OCI-LY1 (cell line): ENCODE measurements around the gene CDC42EP3.
A peak's percentile ranks its signal among the peaks of the same experiment; 100 is the strongest.

Experiments used
- H2AFZ ChIP-seq: fragments of 200-600 bp; sonication (generic), shearing (Covaris generic); 2 replicates; pipeline ENCODE4 v1.6.0; 2014; ENCODE audit warnings: antibody characterized with exemption, mild to moderate bottlenecking, low read length
- H3F3A ChIP-seq: fragments of 200-600 bp; sonication (generic), shearing (Covaris generic); 2 replicates; pipeline ENCODE4 v1.6.0; 2014; ENCODE audit warnings: mild to moderate bottlenecking, antibody characterized with exemption, low read length, moderate library complexity; ENCODE audit not compliant: insufficient read depth
- H3K27ac ChIP-seq: fragments of 200-600 bp; sonication (generic); 2 replicates; pipeline ENCODE4 v1.5.1; 2014; ENCODE audit warnings: low read length, mixed run types, mild to moderate bottlenecking, low read depth; ENCODE audit not compliant: poor library complexity, severe bottlenecking
- H3K27me3 ChIP-seq: fragments of 200-600 bp; sonication (generic); 2 replicates; pipeline ENCODE4 v1.6.0; 2014; ENCODE audit warnings: antibody characterized with exemption, mild to moderate bottlenecking, low read length, moderate library complexity; ENCODE audit not compliant: insufficient read depth
- H3K36me3 ChIP-seq: fragments of 200-600 bp; sonication (generic); 2 replicates; pipeline ENCODE4 v1.6.1; 2014; ENCODE audit warnings: mild to moderate bottlenecking, antibody characterized with exemption, low read length, moderate library complexity, mixed read lengths; ENCODE audit not compliant: insufficient read depth
- H3K4me1 ChIP-seq: fragments of 200-600 bp; sonication (generic); 2 replicates; pipeline ENCODE4 v1.5.1; 2014; ENCODE audit warnings: mild to moderate bottlenecking, low read length, moderate library complexity; ENCODE audit not compliant: insufficient read depth, severe bottlenecking
- H3K4me2 ChIP-seq: fragments of 200-600 bp; sonication (generic), shearing (Covaris generic); 2 replicates; pipeline ENCODE4 v1.6.1; 2014; ENCODE audit warnings: low read length
- H3K4me3 ChIP-seq: fragments of 200-600 bp; sonication (generic); 2 replicates; pipeline ENCODE4 v1.5.1; 2014; ENCODE audit warnings: low read length, low read depth, mild to moderate bottlenecking, mixed read lengths; ENCODE audit not compliant: poor library complexity, severe bottlenecking
- H3K79me2 ChIP-seq: fragments of 200-600 bp; shearing (Covaris generic); 2 replicates; pipeline ENCODE4 v1.6.1; 2016; ENCODE audit warnings: mixed run types, low read length, mixed read lengths; ENCODE audit not compliant: insufficient read depth
- H3K9ac ChIP-seq: fragments of 200-600 bp; sonication (generic), shearing (Covaris generic); 2 replicates; pipeline ENCODE4 v1.6.1; 2014; ENCODE audit warnings: mild to moderate bottlenecking, low read length, mixed read lengths
- H3K9me2 ChIP-seq: fragments of 200-600 bp; sonication (generic), shearing (Covaris generic); 2 replicates; pipeline ENCODE4 v1.6.1; 2014; ENCODE audit warnings: low read depth, mild to moderate bottlenecking, low read length, mixed read lengths
- H3K9me3 ChIP-seq: fragments of 200-600 bp; shearing (Covaris generic); 2 replicates; pipeline ENCODE4 v1.6.1; 2014; ENCODE audit warnings: low read length, mixed read lengths
- H4K20me1 ChIP-seq: fragments of 200-600 bp; sonication (generic), shearing (Covaris generic); 2 replicates; pipeline ENCODE4 v1.6.0; 2016; ENCODE audit warnings: mild to moderate bottlenecking, low read length; ENCODE audit not compliant: insufficient read depth
- EZH2 ChIP-seq: fragments of 200-600 bp; sonication (generic), shearing (Covaris generic); IDR thresholded peaks from 2 replicates; pipeline ENCODE4 v1.8.0; 2017; ENCODE audit warnings: borderline replicate concordance, mixed run types, mild to moderate bottlenecking, antibody characterized with exemption, low read length, moderate library complexity, mixed read lengths
- TF ChIP-seq, protein P1 (sequence below): fragments of 200-600 bp; sonication (generic), shearing (Covaris generic); IDR thresholded peaks from 2 replicates; pipeline ENCODE4 v1.5.1; 2017; ENCODE audit warnings: mild to moderate bottlenecking, antibody characterized with exemption, low read length, moderate library complexity, mixed read lengths

The CDC42EP3 gene

GRCh38 chr2:37652199-37652640 lies 19.2 kb downstream of the CDC42EP3 start:
- Histone ChIP-seq H3K9me2 (no peaks in the 10 kb centered on the region), H3F3A (no peaks in the 10 kb centered on the region), H3K79me2 (no peaks in the 10 kb centered on the region), H3K4me2 (peak overlapping the region; percentile 46; the same call in 1 of the 2 replicates), H3K27ac (peak overlapping the region; percentile 79), H3K9me3 (no peaks in the 10 kb centered on the region), H3K4me1 (peaks cover 76% of the 10 kb centered on the region), H3K4me3 (no peak overlapping the region), H4K20me1 (no peaks in the 10 kb centered on the region), H3K36me3 (no peaks in the 10 kb centered on the region), H3K9ac (no peak overlapping the region), H2AFZ (no peak overlapping the region), H3K27me3 (no peaks in the 10 kb centered on the region)
- no peak for TF ChIP-seq EZH2

GRCh38 chr2:37650548-37651093 lies 20.8 kb downstream of the CDC42EP3 start:
- no peaks in the 10 kb centered on the region for H3K9me3 ChIP-seq
- no peak overlapping the region for H3K4me2 ChIP-seq
- H2AFZ ChIP-seq = no peak overlapping the region
- H3F3A ChIP-seq = no peaks in the 10 kb centered on the region
- no peak overlapping the region for H3K9ac ChIP-seq
- no peaks in the 10 kb centered on the region for H4K20me1 ChIP-seq
- H3K4me1 ChIP-seq = peaks cover 61% of the 10 kb centered on the region
- TF ChIP-seq, protein P1, sequence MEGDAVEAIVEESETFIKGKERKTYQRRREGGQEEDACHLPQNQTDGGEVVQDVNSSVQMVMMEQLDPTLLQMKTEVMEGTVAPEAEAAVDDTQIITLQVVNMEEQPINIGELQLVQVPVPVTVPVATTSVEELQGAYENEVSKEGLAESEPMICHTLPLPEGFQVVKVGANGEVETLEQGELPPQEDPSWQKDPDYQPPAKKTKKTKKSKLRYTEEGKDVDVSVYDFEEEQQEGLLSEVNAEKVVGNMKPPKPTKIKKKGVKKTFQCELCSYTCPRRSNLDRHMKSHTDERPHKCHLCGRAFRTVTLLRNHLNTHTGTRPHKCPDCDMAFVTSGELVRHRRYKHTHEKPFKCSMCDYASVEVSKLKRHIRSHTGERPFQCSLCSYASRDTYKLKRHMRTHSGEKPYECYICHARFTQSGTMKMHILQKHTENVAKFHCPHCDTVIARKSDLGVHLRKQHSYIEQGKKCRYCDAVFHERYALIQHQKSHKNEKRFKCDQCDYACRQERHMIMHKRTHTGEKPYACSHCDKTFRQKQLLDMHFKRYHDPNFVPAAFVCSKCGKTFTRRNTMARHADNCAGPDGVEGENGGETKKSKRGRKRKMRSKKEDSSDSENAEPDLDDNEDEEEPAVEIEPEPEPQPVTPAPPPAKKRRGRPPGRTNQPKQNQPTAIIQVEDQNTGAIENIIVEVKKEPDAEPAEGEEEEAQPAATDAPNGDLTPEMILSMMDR = no peak
- TF ChIP-seq EZH2 = no peak
- H3K36me3 ChIP-seq = no peaks in the 10 kb centered on the region
- H3K79me2 ChIP-seq = no peaks in the 10 kb centered on the region
- no peak overlapping the region for H3K27ac ChIP-seq
- H3K9me2 ChIP-seq = no peaks in the 10 kb centered on the region
- H3K4me3 ChIP-seq = no peak overlapping the region
- no peaks in the 10 kb centered on the region for H3K27me3 ChIP-seq

- Histone ChIP-seq H3K27me3 (no peaks in the 10 kb centered on the region), H2AFZ (no peak overlapping the region), H3K9me2 (no peaks in the 10 kb centered on the region), H3F3A (no peaks in the 10 kb centered on the region), H3K4me1 (peaks cover 50% of the 10 kb centered on the region), H3K9me3 (no peaks in the 10 kb centered on the region), H3K4me3 (no peak overlapping the region), H3K9ac (no peak overlapping the region), H3K36me3 (no peaks in the 10 kb centered on the region), H3K79me2 (no peaks in the 10 kb centered on the region), H3K27ac (no peak overlapping the region), H4K20me1 (no peaks in the 10 kb centered on the region), H3K4me2 (no peak overlapping the region)
- no peak for TF ChIP-seq EZH2
- TF ChIP-seq, protein P1 = no peak
Observed at GRCh38 chr2:37649518-37649917, 21.9 kb downstream of the CDC42EP3 start.
